GM23338 (cell line): ENCODE measurements around the gene BLTP2. TPM values are rescaled to one million over a fixed set of nuclear protein-coding genes. Genes with fewer than 3 reads are reported as not detected.

Experiments used
- ATAC-seq: fragments of 200-7000 bp; cut with Tn5 transposase; 3 replicates; pipeline ENCODE4 v1.9.1; 2020
- DNase-seq: peaks from one replicate; pipeline ENCODE4 v3.0.0-alpha.2; 2015; ENCODE audit warnings: low spot score
- H2AFZ ChIP-seq: fragments of 200-600 bp; sonication (generic); 2 replicates; pipeline ENCODE4 v1.8.0; 2016; ENCODE audit warnings: antibody characterized with exemption, mild to moderate bottlenecking, moderate library complexity
- H3F3A ChIP-seq: fragments of 200-600 bp; sonication (generic); replicated peaks from 2 replicates; pipeline ENCODE4 v1.8.0; 2017; ENCODE audit warnings: antibody characterized with exemption, mixed run types, low read depth
- H3K27ac ChIP-seq: fragments of 200-600 bp; sonication (generic); 2 replicates; pipeline ENCODE4 v1.6.1; 2016; ENCODE audit warnings: low read depth
- H3K27me3 ChIP-seq: fragments of 200-600 bp; sonication (generic); 2 replicates; pipeline ENCODE4 v1.8.0; 2016; ENCODE audit warnings: mild to moderate bottlenecking, mixed run types, moderate library complexity; ENCODE audit not compliant: insufficient read depth
- H3K36me3 ChIP-seq: fragments of 200-600 bp; sonication (generic); 2 replicates; pipeline ENCODE4 v1.8.0; 2016; ENCODE audit warnings: mild to moderate bottlenecking; ENCODE audit not compliant: insufficient read depth
- H3K4me1 ChIP-seq: fragments of 200-600 bp; sonication (generic); 2 replicates; pipeline ENCODE4 v1.8.0; 2016; ENCODE audit warnings: mild to moderate bottlenecking, moderate library complexity; ENCODE audit not compliant: insufficient read depth
- H3K4me2 ChIP-seq: fragments of 200-600 bp; sonication (generic); 2 replicates; pipeline ENCODE4 v1.7.1; 2017; ENCODE audit warnings: mixed run types
- H3K4me3 ChIP-seq: fragments of 200-600 bp; sonication (generic); 2 replicates; pipeline ENCODE4 v1.6.1; 2016; ENCODE audit warnings: mixed run types
- H3K79me2 ChIP-seq: fragments of 200-600 bp; sonication (generic); replicated peaks from 2 replicates; pipeline ENCODE4 v1.8.0; 2017; ENCODE audit warnings: mild to moderate bottlenecking; ENCODE audit not compliant: insufficient read depth
- H3K9me2 ChIP-seq: fragments of 200-600 bp; sonication (generic); 2 replicates; pipeline ENCODE4 v1.8.0; 2017; ENCODE audit not compliant: insufficient read depth
- H4K20me1 ChIP-seq: fragments of 200-600 bp; sonication (generic); replicated peaks from 2 replicates; pipeline ENCODE4 v1.8.0; 2017; ENCODE audit warnings: mild to moderate bottlenecking; ENCODE audit not compliant: insufficient read depth
- H3K27ac Mint-ChIP-seq: 2 replicates; pipeline ENCODE4 v1.8.0; 2020; ENCODE audit warnings: inconsistent platforms, mild to moderate bottlenecking, moderate library complexity, mixed read lengths
- H3K27me3 Mint-ChIP-seq: 3 replicates; pipeline ENCODE4 v1.8.0; 2022; ENCODE audit warnings: low read depth, mild to moderate bottlenecking, moderate library complexity, mixed read lengths, inconsistent platforms; ENCODE audit not compliant: insufficient read depth, poor library complexity
- H3K36me3 Mint-ChIP-seq: 3 replicates; pipeline ENCODE4 v1.8.0; 2021; ENCODE audit warnings: low read depth, mild to moderate bottlenecking, inconsistent platforms, moderate library complexity, mixed read lengths
- H3K4me1 Mint-ChIP-seq: 3 replicates; pipeline ENCODE4 v1.8.0; 2020; ENCODE audit warnings: mild to moderate bottlenecking, inconsistent platforms, mixed read lengths
- H3K4me3 Mint-ChIP-seq: 3 replicates; pipeline ENCODE4 v1.8.0; 2021; ENCODE audit warnings: moderate library complexity, mild to moderate bottlenecking, inconsistent platforms, mixed read lengths
- H3K9me3 Mint-ChIP-seq: 3 replicates; pipeline ENCODE4 v1.8.0; 2020; ENCODE audit warnings: moderate library complexity, mild to moderate bottlenecking, inconsistent platforms, mixed read lengths
- CREB1 ChIP-seq: fragments of 250-450 bp; sonication (Bioruptor Pico); IDR thresholded peaks from 2 replicates; pipeline ENCODE4 v1.5.0; 2020; ENCODE audit warnings: low read depth, mild to moderate bottlenecking, moderate library complexity
- EZH2phosphoT487 ChIP-seq: fragments of 200-600 bp; sonication (generic); IDR thresholded peaks from one replicate; pipeline ENCODE4 v1.8.1; 2018; ENCODE audit warnings: antibody characterized with exemption; ENCODE audit not compliant: unreplicated experiment
- JUNB ChIP-seq: IDR thresholded peaks from one replicate; pipeline ENCODE4 v1.6.1; 2016; ENCODE audit warnings: antibody characterized with exemption; ENCODE audit not compliant: unreplicated experiment
- STAT1 ChIP-seq: IDR thresholded peaks from one replicate; pipeline ENCODE4 v1.6.1; 2016; ENCODE audit warnings: antibody characterized with exemption; ENCODE audit not compliant: unreplicated experiment
- ZNF114 ChIP-seq: fragments of 250-450 bp; sonication (Bioruptor Pico); IDR thresholded peaks from 2 replicates; pipeline ENCODE4 v1.5.0; 2020; ENCODE audit warnings: mild to moderate bottlenecking, moderate library complexity
- polyA plus RNA-seq: library from polyadenylated mRNA; unstranded; fragments of >200 nt; fragmentation: Nextera tagmentation; extraction: Ambion mirVana; gene quantifications from 2 replicates; pipeline ENCODE4 v1.2.1, GENCODE V29; 2016
- total RNA-seq: library from RNA; depleted of rRNA; stranded (reverse); fragments of >200 nt; shearing (Covaris generic); gene quantifications from 2 replicates; pipeline ENCODE4 v1.2.3, GENCODE V29; 2014
- TF ChIP-seq, protein P1 (sequence below): fragments of 250-450 bp; sonication (Bioruptor Pico); IDR thresholded peaks from 2 replicates; pipeline ENCODE4 v1.5.0; 2020; ENCODE audit warnings: mild to moderate bottlenecking, moderate library complexity

The BLTP2 gene
- total and polyA plus RNA-seq, 2 experiments from 2014 or later, result 58.6 to 166 TPM

DNA sequence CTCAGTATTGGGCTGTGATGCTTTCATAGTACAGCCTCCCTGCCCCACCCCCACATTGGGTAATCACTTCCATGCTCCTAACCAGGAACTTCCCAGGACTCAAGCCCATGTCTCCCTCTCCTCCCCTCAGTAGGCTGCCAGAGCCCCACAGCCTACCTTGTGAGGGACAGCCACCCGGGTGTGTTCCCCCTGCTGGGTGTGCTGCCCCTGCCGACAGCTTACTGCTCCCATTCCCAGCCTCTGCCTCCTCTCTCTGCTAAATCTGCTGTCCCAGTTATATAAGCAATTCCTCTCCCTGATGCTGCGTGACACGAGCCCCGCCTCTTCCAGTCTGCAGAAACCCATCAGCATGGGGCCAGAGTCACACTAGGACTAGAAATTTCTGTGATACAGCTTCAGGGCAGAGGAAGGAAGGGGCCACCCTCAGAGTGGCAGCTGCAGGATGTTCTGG lies 31.0 kb downstream of the BLTP2 start, which contains the start of gene RSKR:
RSKR (minus strand) TSS at position 255 of the 451 bp plus-strand sequence; CDS start at position 231, 24 bp downstream.
- Histone ChIP-seq H3K9me2 (no peaks in the 10 kb centered on the region), H3K27me3 (no peaks in the 10 kb centered on the region), H4K20me1 (peaks cover 35% of the 10 kb centered on the region), H2AFZ (no peak within 1 kb of the TSS), H3K4me2 (no peak within 1 kb of the TSS), H3K4me1 (no peaks in the 10 kb centered on the region), H3K36me3 (peaks cover 55% of the 10 kb centered on the region), H3K79me2 (no peaks in the 10 kb centered on the region), H3K27ac (no peak within 1 kb of the TSS), H3K4me3 (no peak within 1 kb of the TSS), H3F3A (peaks cover 8% of the 10 kb centered on the region; the same call in 1 of the 2 replicates)
- TF ChIP-seq JUNB (no peak), EZH2phosphoT487 (no peak), STAT1 (no peak), ZNF114 (CRISPR knock-in tag) (no peak), CREB1 (CRISPR knock-in tag) (no peak)
- TF ChIP-seq, protein P1, sequence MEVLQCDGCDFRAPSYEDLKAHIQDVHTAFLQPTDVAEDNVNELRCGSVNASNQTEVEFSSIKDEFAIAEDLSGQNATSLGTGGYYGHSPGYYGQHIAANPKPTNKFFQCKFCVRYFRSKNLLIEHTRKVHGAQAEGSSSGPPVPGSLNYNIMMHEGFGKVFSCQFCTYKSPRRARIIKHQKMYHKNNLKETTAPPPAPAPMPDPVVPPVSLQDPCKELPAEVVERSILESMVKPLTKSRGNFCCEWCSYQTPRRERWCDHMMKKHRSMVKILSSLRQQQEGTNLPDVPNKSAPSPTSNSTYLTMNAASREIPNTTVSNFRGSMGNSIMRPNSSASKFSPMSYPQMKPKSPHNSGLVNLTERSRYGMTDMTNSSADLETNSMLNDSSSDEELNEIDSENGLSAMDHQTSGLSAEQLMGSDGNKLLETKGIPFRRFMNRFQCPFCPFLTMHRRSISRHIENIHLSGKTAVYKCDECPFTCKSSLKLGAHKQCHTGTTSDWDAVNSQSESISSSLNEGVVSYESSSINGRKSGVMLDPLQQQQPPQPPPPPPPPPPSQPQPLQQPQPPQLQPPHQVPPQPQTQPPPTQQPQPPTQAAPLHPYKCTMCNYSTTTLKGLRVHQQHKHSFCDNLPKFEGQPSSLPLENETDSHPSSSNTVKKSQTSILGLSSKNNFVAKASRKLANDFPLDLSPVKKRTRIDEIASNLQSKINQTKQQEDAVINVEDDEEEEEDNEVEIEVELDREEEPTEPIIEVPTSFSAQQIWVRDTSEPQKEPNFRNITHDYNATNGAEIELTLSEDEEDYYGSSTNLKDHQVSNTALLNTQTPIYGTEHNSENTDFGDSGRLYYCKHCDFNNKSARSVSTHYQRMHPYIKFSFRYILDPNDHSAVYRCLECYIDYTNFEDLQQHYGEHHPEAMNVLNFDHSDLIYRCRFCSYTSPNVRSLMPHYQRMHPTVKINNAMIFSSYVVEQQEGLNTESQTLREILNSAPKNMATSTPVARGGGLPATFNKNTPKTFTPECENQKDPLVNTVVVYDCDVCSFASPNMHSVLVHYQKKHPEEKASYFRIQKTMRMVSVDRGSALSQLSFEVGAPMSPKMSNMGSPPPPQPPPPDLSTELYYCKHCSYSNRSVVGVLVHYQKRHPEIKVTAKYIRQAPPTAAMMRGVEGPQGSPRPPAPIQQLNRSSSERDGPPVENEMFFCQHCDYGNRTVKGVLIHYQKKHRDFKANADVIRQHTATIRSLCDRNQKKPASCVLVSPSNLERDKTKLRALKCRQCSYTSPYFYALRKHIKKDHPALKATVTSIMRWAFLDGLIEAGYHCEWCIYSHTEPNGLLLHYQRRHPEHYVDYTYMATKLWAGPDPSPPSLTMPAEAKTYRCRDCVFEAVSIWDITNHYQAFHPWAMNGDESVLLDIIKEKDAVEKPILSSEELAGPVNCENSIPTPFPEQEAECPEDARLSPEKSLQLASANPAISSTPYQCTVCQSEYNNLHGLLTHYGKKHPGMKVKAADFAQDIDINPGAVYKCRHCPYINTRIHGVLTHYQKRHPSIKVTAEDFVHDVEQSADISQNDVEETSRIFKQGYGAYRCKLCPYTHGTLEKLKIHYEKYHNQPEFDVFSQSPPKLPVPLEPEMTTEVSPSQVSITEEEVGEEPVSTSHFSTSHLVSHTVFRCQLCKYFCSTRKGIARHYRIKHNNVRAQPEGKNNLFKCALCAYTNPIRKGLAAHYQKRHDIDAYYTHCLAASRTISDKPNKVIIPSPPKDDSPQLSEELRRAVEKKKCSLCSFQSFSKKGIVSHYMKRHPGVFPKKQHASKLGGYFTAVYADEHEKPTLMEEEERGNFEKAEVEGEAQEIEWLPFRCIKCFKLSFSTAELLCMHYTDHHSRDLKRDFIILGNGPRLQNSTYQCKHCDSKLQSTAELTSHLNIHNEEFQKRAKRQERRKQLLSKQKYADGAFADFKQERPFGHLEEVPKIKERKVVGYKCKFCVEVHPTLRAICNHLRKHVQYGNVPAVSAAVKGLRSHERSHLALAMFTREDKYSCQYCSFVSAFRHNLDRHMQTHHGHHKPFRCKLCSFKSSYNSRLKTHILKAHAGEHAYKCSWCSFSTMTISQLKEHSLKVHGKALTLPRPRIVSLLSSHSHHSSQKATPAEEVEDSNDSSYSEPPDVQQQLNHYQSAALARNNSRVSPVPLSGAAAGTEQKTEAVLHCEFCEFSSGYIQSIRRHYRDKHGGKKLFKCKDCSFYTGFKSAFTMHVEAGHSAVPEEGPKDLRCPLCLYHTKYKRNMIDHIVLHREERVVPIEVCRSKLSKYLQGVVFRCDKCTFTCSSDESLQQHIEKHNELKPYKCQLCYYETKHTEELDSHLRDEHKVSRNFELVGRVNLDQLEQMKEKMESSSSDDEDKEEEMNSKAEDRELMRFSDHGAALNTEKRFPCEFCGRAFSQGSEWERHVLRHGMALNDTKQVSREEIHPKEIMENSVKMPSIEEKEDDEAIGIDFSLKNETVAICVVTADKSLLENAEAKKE, result no peak
- no peaks in the 10 kb centered on the region for H3K4me1 Mint-ChIP-seq
- H3K9me3 Mint-ChIP-seq, result no peaks in the 10 kb centered on the region
- no peak for DNase-seq
- H3K27me3 Mint-ChIP-seq, result no peaks in the 10 kb centered on the region
- peaks cover 89% of the 10 kb centered on the region for H3K36me3 Mint-ChIP-seq
- ATAC-seq, result peak; percentile 18; the same call in 2 of the 3 replicates
- no peak within 1 kb of the TSS for H3K27ac Mint-ChIP-seq
- H3K4me3 Mint-ChIP-seq, result no peak within 1 kb of the TSS
